OCI-LY3 (cell line): ENCODE data around the gene AGPAT1.

Source experiments
- EZH2phosphoT487 ChIP-seq: fragments of 200-600 bp; shearing (Covaris generic); IDR thresholded peaks from 2 replicates; pipeline ENCODE4 v1.6.1; 2018; ENCODE audit warnings: antibody characterized with exemption, mixed run types, low read depth
- TF ChIP-seq, protein P1 (sequence below): fragments of 200-600, 300-600 bp; sonication (generic); IDR thresholded peaks from 2 replicates; pipeline ENCODE4 v1.5.1; 2014; ENCODE audit warnings: antibody characterized with exemption, low read length, low read depth

DNA sequence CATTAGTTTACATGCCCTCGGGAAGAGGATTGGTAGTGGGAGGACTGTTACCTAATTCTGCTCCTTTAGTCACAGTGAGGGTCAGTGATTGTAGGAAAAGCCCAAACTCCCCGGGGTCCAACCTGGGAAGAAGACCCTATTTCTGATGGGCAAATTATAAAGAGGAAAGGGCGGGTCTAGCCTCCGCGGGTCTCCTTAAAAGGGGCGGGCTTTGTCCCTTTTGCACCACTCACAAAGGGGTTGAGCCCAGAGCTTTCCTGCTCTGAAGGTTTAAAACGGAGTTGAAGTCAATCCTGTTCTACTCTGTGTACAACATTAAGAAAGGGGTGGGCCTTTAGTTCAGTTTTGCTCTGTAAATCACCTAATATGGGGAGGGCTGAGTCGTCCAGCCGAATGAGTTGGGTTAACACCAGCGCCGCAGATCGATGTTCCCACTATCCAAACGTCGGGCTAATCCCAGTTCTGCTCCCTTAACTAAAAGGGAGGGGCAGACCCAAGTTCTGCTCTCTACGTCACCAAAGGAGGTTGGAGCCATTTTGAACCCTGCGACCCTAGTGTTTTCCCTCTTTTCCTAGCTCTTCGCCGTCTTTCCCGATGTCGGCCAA is 1.4 kb upstream of the AGPAT1 start:
- no peak for TF ChIP-seq EZH2phosphoT487
- TF ChIP-seq, protein P1, sequence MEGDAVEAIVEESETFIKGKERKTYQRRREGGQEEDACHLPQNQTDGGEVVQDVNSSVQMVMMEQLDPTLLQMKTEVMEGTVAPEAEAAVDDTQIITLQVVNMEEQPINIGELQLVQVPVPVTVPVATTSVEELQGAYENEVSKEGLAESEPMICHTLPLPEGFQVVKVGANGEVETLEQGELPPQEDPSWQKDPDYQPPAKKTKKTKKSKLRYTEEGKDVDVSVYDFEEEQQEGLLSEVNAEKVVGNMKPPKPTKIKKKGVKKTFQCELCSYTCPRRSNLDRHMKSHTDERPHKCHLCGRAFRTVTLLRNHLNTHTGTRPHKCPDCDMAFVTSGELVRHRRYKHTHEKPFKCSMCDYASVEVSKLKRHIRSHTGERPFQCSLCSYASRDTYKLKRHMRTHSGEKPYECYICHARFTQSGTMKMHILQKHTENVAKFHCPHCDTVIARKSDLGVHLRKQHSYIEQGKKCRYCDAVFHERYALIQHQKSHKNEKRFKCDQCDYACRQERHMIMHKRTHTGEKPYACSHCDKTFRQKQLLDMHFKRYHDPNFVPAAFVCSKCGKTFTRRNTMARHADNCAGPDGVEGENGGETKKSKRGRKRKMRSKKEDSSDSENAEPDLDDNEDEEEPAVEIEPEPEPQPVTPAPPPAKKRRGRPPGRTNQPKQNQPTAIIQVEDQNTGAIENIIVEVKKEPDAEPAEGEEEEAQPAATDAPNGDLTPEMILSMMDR = no peak
